GM23338 (cell line): Measurements from ENCODE around the gene EHD4. TPM values are rescaled to one million over a fixed set of nuclear protein-coding genes. Genes with fewer than 3 reads are reported as not detected.

Source experiments
- ATAC-seq: fragments of 200-7000 bp; cut with Tn5 transposase; 3 replicates; pipeline ENCODE4 v1.9.1; 2020
- DNase-seq: peaks from one replicate; pipeline ENCODE4 v3.0.0-alpha.2; 2015; ENCODE audit warnings: low spot score
- H2AFZ ChIP-seq: fragments of 200-600 bp; sonication (generic); 2 replicates; pipeline ENCODE4 v1.8.0; 2016; ENCODE audit warnings: antibody characterized with exemption, mild to moderate bottlenecking, moderate library complexity
- H3F3A ChIP-seq: fragments of 200-600 bp; sonication (generic); replicated peaks from 2 replicates; pipeline ENCODE4 v1.8.0; 2017; ENCODE audit warnings: antibody characterized with exemption, mixed run types, low read depth
- H3K27ac ChIP-seq: fragments of 200-600 bp; sonication (generic); 2 replicates; pipeline ENCODE4 v1.6.1; 2016; ENCODE audit warnings: low read depth
- H3K27me3 ChIP-seq: fragments of 200-600 bp; sonication (generic); 2 replicates; pipeline ENCODE4 v1.8.0; 2016; ENCODE audit warnings: mild to moderate bottlenecking, mixed run types, moderate library complexity; ENCODE audit not compliant: insufficient read depth
- H3K36me3 ChIP-seq: fragments of 200-600 bp; sonication (generic); 2 replicates; pipeline ENCODE4 v1.8.0; 2016; ENCODE audit warnings: mild to moderate bottlenecking; ENCODE audit not compliant: insufficient read depth
- H3K4me1 ChIP-seq: fragments of 200-600 bp; sonication (generic); 2 replicates; pipeline ENCODE4 v1.8.0; 2016; ENCODE audit warnings: mild to moderate bottlenecking, moderate library complexity; ENCODE audit not compliant: insufficient read depth
- H3K4me2 ChIP-seq: fragments of 200-600 bp; sonication (generic); 2 replicates; pipeline ENCODE4 v1.7.1; 2017; ENCODE audit warnings: mixed run types
- H3K4me3 ChIP-seq: fragments of 200-600 bp; sonication (generic); 2 replicates; pipeline ENCODE4 v1.6.1; 2016; ENCODE audit warnings: mixed run types
- H3K79me2 ChIP-seq: fragments of 200-600 bp; sonication (generic); replicated peaks from 2 replicates; pipeline ENCODE4 v1.8.0; 2017; ENCODE audit warnings: mild to moderate bottlenecking; ENCODE audit not compliant: insufficient read depth
- H3K9me2 ChIP-seq: fragments of 200-600 bp; sonication (generic); 2 replicates; pipeline ENCODE4 v1.8.0; 2017; ENCODE audit not compliant: insufficient read depth
- H4K20me1 ChIP-seq: fragments of 200-600 bp; sonication (generic); replicated peaks from 2 replicates; pipeline ENCODE4 v1.8.0; 2017; ENCODE audit warnings: mild to moderate bottlenecking; ENCODE audit not compliant: insufficient read depth
- H3K27ac Mint-ChIP-seq: 2 replicates; pipeline ENCODE4 v1.8.0; 2020; ENCODE audit warnings: inconsistent platforms, mild to moderate bottlenecking, moderate library complexity, mixed read lengths
- H3K27me3 Mint-ChIP-seq: 3 replicates; pipeline ENCODE4 v1.8.0; 2022; ENCODE audit warnings: low read depth, mild to moderate bottlenecking, moderate library complexity, mixed read lengths, inconsistent platforms; ENCODE audit not compliant: insufficient read depth, poor library complexity
- H3K36me3 Mint-ChIP-seq: 3 replicates; pipeline ENCODE4 v1.8.0; 2021; ENCODE audit warnings: low read depth, mild to moderate bottlenecking, inconsistent platforms, moderate library complexity, mixed read lengths
- H3K4me1 Mint-ChIP-seq: 3 replicates; pipeline ENCODE4 v1.8.0; 2020; ENCODE audit warnings: mild to moderate bottlenecking, inconsistent platforms, mixed read lengths
- H3K4me3 Mint-ChIP-seq: 3 replicates; pipeline ENCODE4 v1.8.0; 2021; ENCODE audit warnings: moderate library complexity, mild to moderate bottlenecking, inconsistent platforms, mixed read lengths
- H3K9me3 Mint-ChIP-seq: 3 replicates; pipeline ENCODE4 v1.8.0; 2020; ENCODE audit warnings: moderate library complexity, mild to moderate bottlenecking, inconsistent platforms, mixed read lengths
- CREB1 ChIP-seq: fragments of 250-450 bp; sonication (Bioruptor Pico); IDR thresholded peaks from 2 replicates; pipeline ENCODE4 v1.5.0; 2020; ENCODE audit warnings: low read depth, mild to moderate bottlenecking, moderate library complexity
- CTCF ChIP-seq, 2 experiments: fragments of 200-600 bp in 1 of 2; sonication (generic) in 1 of 2; conservative IDR thresholded peaks; 2 replicates each; pipeline versions ENCODE4 v1.5.1 to v1.6.1; 2016 to 2017; ENCODE audit warnings: antibody characterized with exemption in 2 of 2, low read depth in 2 of 2, mild to moderate bottlenecking in 2 of 2, moderate library complexity in 1 of 2
- EZH2 ChIP-seq: fragments of 200-600 bp; sonication (generic); IDR thresholded peaks from one replicate; pipeline ENCODE4 v1.8.0; 2017; ENCODE audit warnings: antibody characterized with exemption, mild to moderate bottlenecking, low read depth; ENCODE audit not compliant: unreplicated experiment
- EZH2phosphoT487 ChIP-seq: fragments of 200-600 bp; sonication (generic); IDR thresholded peaks from one replicate; pipeline ENCODE4 v1.8.1; 2018; ENCODE audit warnings: antibody characterized with exemption; ENCODE audit not compliant: unreplicated experiment
- JUNB ChIP-seq: IDR thresholded peaks from one replicate; pipeline ENCODE4 v1.6.1; 2016; ENCODE audit warnings: antibody characterized with exemption; ENCODE audit not compliant: unreplicated experiment
- NANOG ChIP-seq: IDR thresholded peaks from 2 replicates; pipeline ENCODE4 v1.6.1; 2016; ENCODE audit warnings: antibody characterized with exemption, borderline replicate concordance
- POLR2AphosphoS5 ChIP-seq: IDR thresholded peaks from 2 replicates; pipeline ENCODE4 v1.6.1; 2016; ENCODE audit warnings: antibody characterized with exemption, low read depth
- STAT1 ChIP-seq: IDR thresholded peaks from one replicate; pipeline ENCODE4 v1.6.1; 2016; ENCODE audit warnings: antibody characterized with exemption; ENCODE audit not compliant: unreplicated experiment
- ZNF114 ChIP-seq: fragments of 250-450 bp; sonication (Bioruptor Pico); IDR thresholded peaks from 2 replicates; pipeline ENCODE4 v1.5.0; 2020; ENCODE audit warnings: mild to moderate bottlenecking, moderate library complexity
- ZNF331 ChIP-seq: fragments of 250-450 bp; sonication (Bioruptor Pico); IDR thresholded peaks from 2 replicates; pipeline ENCODE4 v1.5.0; 2020; ENCODE audit warnings: low read depth, mild to moderate bottlenecking, moderate library complexity
- polyA plus RNA-seq: library from polyadenylated mRNA; unstranded; fragments of >200 nt; fragmentation: Nextera tagmentation; extraction: Ambion mirVana; gene quantifications from 2 replicates; pipeline ENCODE4 v1.2.1, GENCODE V29; 2016
- total RNA-seq: library from RNA; depleted of rRNA; stranded (reverse); fragments of >200 nt; shearing (Covaris generic); gene quantifications from 2 replicates; pipeline ENCODE4 v1.2.3, GENCODE V29; 2014
- TF ChIP-seq, protein P1 (sequence below): IDR thresholded peaks from one replicate; pipeline ENCODE4 v1.6.1; 2018; ENCODE audit warnings: antibody characterized with exemption; ENCODE audit not compliant: unreplicated experiment

Gene EHD4
- total and polyA plus RNA-seq, 2 experiments from 2014 or later: 13.0 to 31.0 TPM

DNA sequence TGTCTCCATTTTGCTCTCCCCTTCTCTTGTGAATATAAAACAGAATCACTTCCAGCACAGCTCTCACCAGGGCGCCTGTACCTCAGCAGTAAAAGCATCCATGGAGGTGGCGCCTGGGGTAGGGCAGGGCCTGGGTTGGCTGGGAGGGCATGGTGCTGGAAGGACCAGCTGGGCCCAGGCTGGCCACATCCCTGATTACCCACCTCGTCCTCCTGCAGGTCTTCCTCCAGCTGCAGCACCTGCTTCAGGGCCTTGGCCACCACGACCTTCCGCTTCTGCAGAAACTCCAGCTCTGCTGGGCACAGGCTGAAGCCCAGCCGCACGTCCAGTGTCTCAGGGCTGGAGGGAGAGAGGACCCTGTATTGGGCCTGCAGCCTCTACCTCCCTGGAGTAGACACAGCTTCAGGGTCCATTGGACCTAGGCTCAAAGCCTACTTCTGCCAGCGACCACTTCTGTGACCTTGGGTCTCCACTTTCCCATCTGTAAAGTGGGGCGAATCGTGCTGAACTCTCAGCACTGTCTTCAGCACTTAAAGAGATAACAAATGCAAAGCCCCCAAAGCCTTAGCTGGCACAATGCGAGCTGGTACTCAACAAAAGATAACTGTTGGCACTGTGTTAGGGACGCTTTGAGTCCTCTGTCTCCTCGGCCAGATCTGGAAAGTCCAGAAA lies 24.7 kb upstream of the EHD4 start:
- H3K27me3 Mint-ChIP-seq: peaks cover 4% of the 10 kb centered on the region
- no peak for ATAC-seq
- TF ChIP-seq EZH2: no peak
- no peak for TF ChIP-seq CREB1 (CRISPR knock-in tag)
- no peak for TF ChIP-seq JUNB
- no peak for TF ChIP-seq STAT1
- TF ChIP-seq EZH2phosphoT487: no peak
- no peak for TF ChIP-seq NANOG

GRCh38 chr15:41996376-41996775 lies 24.0 kb upstream of the EHD4 start:
- no peaks in the 10 kb centered on the region for H3K4me1 ChIP-seq
- no peaks in the 10 kb centered on the region for H3K4me1 Mint-ChIP-seq
- H3K27ac ChIP-seq: no peak overlapping the region
- TF ChIP-seq ZNF331 (CRISPR knock-in tag) (no peak), CREB1 (CRISPR knock-in tag) (no peak), CTCF (conservative IDR thresholded peaks at IDR 0.05; ENCODE audit: low read depth in 2 of 2) (no peak), POLR2AphosphoS5 (no peak), EZH2phosphoT487 (no peak), ZNF114 (CRISPR knock-in tag) (no peak)
- TF ChIP-seq, protein P1, sequence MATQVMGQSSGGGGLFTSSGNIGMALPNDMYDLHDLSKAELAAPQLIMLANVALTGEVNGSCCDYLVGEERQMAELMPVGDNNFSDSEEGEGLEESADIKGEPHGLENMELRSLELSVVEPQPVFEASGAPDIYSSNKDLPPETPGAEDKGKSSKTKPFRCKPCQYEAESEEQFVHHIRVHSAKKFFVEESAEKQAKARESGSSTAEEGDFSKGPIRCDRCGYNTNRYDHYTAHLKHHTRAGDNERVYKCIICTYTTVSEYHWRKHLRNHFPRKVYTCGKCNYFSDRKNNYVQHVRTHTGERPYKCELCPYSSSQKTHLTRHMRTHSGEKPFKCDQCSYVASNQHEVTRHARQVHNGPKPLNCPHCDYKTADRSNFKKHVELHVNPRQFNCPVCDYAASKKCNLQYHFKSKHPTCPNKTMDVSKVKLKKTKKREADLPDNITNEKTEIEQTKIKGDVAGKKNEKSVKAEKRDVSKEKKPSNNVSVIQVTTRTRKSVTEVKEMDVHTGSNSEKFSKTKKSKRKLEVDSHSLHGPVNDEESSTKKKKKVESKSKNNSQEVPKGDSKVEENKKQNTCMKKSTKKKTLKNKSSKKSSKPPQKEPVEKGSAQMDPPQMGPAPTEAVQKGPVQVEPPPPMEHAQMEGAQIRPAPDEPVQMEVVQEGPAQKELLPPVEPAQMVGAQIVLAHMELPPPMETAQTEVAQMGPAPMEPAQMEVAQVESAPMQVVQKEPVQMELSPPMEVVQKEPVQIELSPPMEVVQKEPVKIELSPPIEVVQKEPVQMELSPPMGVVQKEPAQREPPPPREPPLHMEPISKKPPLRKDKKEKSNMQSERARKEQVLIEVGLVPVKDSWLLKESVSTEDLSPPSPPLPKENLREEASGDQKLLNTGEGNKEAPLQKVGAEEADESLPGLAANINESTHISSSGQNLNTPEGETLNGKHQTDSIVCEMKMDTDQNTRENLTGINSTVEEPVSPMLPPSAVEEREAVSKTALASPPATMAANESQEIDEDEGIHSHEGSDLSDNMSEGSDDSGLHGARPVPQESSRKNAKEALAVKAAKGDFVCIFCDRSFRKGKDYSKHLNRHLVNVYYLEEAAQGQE: no peak

More for the DNA sequence above, 24.7 kb upstream of the EHD4 start:
- Mint-ChIP-seq H3K4me3 (no peak overlapping the region), H3K27ac (no peak overlapping the region), H3K4me1 (no peaks in the 10 kb centered on the region), H3K9me3 (no peaks in the 10 kb centered on the region), H3K36me3 (no peaks in the 10 kb centered on the region)
- Histone ChIP-seq H3K27ac (no peak overlapping the region), H2AFZ (0 out of 2 replicates have a peak overlapping the region, but pooled peaks have one; percentile 28), H3K27me3 (no peaks in the 10 kb centered on the region), H3K4me1 (no peaks in the 10 kb centered on the region), H3K79me2 (no peaks in the 10 kb centered on the region), H3K4me3 (no peak overlapping the region), H3K9me2 (no peaks in the 10 kb centered on the region), H4K20me1 (no peaks in the 10 kb centered on the region), H3K4me2 (no peak overlapping the region), H3F3A (no peaks in the 10 kb centered on the region), H3K36me3 (no peaks in the 10 kb centered on the region)
- no peak for DNase-seq

More at GRCh38 chr15:41996376-41996775, 24.0 kb upstream of the EHD4 start:
- Mint-ChIP-seq H3K27me3 (peaks cover 4% of the 10 kb centered on the region), H3K4me3 (no peak overlapping the region), H3K36me3 (no peaks in the 10 kb centered on the region), H3K27ac (no peak overlapping the region), H3K9me3 (no peaks in the 10 kb centered on the region)
- Histone ChIP-seq H3K4me3 (no peak overlapping the region), H3K36me3 (no peaks in the 10 kb centered on the region), H4K20me1 (no peaks in the 10 kb centered on the region), H3K79me2 (no peaks in the 10 kb centered on the region), H3K4me2 (no peak overlapping the region), H2AFZ (no peak overlapping the region), H3F3A (no peaks in the 10 kb centered on the region), H3K27me3 (no peaks in the 10 kb centered on the region), H3K9me2 (no peaks in the 10 kb centered on the region)
- ATAC-seq (no peak), DNase-seq (no peak)
